Left hindlimb (tissue), 1 donor: Measurements from ENCODE around the gene APBB2.

ENCODE experiments used
- DNase-seq: peaks from one replicate; pipeline ENCODE4 v3.0.0-alpha.2; 2018

APBB2 gene

DNA sequence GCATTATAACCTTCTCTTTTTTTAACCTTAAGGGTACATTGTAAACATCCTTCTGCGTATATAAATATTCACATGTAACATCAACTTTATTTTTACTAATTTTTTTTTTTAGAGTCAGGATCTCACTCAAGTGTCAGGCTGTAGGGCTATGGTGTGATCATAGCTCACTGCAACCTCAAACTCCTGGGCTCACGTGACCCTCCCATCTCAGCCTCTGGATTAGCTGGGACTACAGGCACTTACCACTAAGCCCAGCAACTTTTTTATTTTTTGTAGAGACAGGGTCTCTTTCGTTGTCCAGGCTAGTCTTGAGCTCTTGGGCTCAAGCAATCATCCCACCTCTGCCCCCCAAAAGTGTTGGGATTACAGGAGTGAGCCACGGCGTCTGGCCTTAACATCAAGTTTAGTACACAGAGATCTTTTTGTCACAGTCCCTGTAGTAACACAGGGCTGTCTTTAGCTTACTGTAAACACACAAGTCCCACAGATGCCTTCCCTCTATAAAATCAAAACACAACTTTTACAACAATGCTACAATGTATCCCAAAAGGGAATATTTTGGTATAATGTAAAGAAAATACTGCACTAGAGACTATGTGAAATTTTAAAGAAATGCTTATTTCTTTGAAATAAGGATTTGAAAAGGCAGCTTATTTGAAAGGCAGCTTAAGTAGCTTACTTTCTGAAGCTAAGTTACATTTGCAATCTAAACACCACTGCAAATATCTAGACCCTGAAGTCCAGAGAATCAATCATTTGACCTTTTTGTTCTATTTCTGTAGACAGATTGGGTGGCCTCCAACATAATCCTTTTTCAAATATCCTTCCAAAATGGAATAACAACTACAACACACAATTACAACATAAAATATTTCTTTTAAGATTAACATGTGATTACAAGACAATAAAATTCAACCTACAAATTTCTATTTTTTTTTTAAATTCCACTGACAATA is 116.0 kb downstream of the APBB2 start:
- no peak for DNase-seq

DNA sequence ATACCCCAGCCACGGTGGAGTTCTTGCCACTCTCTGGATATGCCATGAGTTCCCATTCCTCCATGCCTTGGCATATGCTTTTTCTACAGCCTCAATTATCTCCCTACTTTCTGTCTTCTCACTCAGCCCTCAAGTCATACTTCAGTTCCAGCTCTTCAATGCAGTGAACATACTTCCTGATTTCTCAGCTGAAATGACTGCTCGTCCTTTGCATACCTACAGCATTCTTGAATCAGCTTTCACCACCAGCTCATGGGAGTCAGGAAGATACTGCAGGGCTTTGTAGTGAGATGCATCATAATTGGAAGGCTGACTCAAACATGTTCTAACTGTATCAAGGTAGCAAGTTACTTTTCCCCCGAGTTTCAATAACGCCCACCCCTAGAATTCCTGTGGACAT is 118.4 kb downstream of the APBB2 start:
- no peak for DNase-seq

DNA sequence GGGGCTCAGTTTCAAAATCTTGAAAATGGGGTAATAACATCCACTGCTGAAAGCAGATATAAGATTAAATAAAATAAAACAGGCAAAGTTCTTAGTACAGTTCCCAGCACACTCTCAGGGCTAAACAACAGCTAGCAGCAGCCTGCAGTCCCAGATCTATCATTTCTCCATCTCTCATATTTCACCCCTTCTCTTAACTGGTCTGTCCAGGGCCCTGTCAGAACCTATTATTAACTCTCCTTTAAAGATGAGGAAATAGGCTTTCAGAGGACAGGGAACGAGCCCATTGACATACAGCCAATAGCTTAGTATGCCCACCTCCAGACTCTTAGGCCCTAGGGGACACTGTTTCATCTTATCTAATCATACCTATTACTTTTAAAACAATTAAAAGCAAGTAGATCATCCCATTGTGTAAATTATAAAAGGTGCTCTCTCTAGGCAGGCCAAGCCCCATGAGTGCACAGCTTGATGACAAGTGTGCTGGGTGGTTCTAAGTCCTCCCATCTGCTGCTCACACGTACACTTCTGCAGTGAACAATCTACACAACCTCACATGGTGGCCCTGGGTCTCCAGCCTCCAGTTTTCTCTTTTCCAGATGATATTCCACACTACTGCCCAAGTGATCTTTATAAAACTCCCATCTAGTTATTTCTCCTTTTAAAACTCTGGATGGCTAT is 119.0 kb downstream of the APBB2 start:
- no peak for DNase-seq

DNA sequence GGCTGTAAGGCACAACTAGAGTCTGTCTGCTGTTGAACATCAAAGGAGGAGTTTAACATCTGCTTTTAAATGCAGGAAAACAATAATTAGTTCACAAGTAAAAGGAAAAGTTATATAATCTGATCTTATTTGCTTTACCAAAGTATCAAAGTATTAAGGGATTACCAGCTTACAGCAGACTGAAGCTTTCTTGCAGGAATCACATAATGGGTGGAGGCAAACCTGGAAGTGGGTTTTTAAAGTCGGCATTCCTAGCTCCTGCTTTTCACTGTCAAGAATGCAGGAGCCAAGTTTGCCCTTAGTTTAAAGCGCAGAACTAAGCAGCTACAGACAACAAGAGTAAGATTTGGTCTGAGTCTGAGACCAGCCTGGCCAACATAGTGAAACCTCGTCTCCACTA is 122.2 kb downstream of the APBB2 start:
- DNase-seq: no peak

DNA sequence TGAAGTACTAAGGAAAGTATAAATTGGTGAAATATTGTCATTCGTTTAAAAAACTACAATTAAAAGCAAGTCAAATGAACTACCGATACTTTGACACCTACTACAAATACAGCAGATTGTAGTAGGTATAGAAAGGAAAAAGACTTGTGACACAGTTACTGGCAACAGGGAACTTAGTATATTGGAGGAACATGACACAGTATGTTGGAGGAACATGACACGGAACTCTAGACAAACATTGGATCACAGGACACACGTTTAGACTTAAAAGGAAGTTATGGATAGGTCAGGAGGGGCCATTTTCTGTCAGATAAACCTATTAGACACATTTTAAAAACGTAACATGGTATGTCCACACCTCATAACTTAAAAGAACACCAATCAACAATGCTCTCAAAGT is 132.5 kb downstream of the APBB2 start:
- DNase-seq: no peak

DNA sequence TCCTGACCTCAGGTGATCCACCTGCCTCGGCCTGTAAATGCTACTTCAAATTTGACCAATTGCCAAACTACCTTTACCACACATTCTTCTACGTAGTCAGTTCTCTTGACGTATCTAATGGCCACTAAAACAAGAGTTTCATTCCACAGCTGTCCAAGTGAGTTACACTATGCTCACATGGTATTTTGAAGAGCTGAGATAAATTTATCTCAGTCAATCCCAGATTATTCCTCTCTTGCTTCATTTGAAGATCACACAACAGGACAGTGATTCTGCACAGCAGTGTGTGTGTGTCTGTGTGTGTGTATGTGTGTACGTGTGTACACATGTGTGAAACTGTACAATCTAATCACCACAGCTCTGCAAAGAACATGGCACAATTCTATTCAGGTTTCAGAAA is 133.4 kb downstream of the APBB2 start:
- DNase-seq: no peak

DNA sequence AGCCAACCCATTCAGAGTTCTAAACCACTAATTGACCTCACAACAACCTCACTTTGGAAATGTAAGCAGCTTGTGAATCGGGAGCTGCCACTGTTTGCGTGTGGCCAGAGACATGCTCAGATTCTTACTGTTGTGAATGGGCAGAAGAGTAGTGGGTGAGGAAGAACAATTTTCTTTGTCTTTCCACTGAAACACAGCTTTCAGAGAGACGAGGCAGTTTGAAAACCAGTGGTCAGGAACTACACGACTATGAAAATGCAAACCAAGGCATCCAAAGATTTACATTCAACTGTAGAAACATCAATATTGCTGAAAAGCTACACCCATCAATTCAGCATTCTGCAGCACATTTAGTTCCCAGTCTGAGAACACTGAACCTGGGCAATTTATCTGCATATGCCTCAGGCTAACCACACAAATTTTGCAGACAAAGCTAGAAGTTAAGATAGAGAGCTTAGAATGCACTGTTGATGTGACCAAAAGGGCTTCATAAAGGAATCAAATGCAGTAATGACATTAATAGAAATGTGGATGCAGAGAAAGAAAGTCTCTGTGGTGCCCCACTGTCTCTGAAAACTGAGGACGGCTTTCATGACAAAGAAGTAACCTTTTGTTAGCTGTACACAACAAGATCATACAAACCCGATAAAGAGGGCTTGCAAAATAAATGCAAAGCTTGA is 134.3 kb downstream of the APBB2 start:
- DNase-seq: no peak

DNA sequence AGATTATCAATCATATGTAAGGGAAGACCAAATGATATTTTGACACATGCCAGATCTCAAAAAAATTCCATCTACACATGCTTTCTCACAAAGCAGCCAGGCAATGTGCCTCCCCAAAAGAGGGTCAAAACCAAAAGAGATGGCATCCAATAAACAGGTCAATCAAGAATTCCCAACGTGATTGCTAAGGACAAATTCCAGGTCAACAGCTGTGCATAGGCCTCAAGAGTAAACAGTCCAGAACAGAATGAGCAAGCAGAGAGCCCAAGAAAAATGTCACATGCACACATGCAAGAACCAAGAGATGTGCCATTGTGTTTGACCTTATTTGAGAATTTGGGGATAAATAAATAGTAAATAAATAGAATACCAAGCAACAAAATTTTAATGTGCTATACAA is 136.7 kb downstream of the APBB2 start:
- DNase-seq: no peak

DNA sequence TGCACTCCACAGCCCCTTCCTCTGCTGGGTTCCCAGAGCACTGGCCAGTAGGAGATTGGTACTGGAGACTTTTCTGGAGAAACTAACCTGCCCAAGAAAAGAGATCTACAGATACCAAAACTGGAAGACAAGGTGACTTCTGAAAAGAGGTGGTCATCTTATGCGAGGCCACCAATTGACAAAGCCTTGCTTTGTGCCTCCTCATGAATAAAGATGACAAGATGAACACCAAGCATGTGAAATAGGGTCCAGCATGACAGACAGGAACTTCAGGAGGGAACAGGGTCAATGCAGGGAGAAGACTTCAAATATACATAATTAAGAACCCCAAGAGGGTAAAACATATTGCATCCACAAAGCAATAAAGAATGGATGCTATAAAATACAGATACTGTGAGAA is 137.9 kb downstream of the APBB2 start:
- DNase-seq: no peak

DNA sequence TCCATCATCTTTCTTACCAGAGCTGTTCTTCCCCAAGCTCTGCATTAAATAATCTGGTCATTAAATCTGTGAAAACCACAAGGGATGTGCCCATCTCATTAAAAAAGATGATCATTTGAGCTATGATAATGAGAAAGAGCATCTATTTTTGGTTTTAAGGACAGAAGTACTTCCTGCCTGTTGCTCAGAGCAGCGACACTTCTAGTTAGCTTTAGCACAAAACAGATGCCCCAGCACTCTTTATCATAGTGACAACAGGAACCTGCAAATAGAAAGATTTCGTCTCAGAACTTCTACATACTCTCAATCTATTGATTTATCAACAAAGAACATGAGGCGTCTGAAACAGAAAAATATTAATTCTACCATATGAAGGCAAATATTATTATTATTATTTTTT is 140.1 kb downstream of the APBB2 start:
- DNase-seq: no peak

DNA sequence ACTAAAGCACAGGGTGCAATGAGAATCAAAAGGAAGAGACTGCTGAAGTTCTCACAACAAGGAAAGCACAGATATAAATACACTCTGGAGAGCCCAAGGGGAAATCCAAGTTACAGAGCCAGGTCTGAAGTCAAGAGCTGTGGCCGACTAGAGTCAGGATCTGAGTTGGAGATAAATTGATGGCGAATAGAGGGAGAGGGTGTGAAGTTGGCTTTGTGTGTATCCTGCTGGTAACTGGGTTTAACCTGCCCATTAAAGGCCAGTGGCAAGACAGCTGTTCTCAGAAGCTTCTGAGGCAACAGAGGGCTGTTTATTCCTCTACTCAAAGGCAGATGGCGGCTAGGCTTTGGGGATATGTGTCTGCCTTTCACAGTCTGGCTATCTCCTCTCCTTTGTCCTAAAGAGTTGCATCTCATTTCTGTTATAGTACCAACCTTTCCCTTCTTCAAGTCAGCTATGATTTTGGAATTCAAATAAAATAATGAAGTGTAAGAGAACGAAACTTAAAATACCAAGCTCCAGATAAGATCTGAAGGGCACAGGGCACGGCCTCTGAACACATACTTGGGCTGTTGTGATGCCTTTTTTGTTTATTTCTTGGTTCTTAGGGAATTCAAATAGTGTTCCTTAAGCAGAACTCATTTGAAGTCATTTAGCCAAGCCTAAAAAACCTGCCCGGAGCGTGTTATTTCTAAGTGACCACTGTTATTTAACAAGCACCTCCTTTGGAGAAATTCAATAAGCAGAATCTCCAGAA is 142.1 kb downstream of the APBB2 start:
- no peak for DNase-seq

DNA sequence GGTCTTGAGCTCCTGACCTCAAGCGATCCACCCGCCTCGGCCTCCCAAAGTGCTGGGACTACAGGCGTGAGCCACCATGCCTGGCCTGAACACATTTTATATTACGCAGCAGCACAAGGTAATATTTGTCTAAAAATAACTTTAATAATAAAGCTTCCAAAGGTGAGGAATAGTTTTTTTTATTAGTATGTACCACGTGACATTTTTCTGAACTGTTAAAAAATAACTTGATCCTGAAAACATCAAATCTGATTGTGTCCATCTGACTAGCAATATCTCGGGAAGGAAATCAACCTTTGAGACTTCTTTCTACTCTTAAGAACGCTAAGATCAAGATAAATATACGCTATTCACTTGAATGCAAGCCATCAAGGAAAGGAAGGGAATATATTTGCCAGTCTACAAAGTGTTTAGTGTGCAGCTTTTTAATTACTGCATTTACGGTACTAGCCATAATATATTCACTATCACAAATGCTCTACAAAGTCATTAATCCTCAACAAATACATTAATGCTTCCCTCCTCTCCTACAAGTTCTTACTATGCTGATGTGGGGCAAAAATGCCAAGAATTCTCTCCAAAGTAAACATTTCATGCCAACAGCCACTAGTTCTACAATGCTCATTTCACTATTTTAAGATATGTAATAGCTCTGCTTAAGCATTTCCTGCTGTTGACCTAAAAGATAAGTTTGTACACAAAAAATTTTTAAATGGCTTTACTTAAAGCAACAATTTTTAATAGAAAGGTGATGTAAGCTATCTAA is 143.6 kb downstream of the APBB2 start:
- no peak for DNase-seq

DNA sequence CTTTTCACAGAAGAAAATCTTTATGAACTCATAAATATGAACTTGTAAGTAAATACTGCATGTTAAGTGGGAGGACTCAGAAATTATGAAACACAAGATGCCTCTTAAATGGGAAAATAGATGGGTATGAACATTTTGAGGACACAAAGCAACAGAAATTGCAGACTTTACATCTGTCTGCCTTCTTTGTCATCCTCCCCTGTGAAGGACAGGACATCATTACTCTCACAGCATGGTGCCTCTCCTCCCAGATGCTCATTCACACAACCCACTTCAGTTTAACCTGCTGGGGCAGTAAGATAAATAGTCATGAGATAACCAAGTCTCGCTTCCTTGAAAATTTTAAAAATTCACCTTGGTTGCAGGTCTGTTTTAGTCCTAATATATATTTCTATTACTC is 144.5 kb downstream of the APBB2 start:
- no peak for DNase-seq

DNA sequence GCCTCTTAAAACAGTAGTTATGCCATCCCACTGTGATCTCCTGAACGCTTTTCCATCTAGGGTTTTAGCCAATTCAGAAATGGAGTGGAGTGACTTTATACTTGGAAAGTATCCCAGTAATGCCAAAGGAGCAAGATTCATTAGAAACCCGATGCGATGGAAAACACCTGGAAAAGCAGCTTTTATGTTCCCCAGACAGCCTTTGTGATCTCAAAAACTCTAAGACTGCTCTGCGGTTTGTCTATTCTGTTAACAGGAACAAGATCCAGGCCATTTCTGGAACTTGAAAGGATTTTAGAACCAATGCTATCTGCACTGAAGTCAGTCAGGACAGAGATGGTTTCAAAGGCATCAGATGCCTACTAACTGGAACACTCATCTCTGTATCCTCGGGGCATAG is 145.1 kb downstream of the APBB2 start:
- DNase-seq: no peak

DNA sequence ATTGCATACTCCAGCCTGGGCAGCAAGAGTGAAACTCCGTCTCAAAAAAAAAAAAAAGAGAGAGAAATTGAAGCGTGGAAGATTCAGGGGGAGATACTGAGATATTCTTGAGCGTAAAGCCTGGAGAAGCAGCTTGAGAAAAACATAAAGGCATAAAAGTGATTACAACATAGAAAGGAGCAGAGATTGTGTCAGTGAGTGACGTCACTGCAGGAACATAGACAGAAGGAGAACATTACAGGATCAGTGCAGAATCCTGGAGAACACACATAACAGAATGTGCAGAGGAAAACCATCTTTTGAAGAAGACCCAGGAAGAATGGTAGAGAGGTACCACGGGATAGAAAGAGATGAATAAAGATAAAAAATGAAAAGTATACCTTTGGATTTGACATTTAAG is 147.0 kb downstream of the APBB2 start:
- DNase-seq: no peak

DNA sequence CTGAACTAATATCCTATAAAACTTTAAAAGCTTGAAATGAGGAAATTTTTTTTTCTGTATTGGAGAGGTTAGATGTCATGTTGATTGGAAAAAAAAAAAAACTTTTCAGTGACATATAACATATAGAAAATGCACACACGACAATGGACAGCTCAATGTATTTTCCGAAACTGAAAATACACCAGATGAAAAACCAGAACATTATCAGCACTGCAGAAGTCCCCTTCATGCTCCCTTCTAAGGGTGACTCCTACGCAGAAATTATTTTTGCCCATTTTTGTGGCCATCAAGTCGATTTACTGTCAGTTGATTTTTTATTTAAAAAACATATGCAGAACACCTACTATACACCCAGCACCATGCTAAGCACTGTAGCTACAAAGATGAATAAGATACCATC is 148.3 kb downstream of the APBB2 start:
- no peak for DNase-seq

DNA sequence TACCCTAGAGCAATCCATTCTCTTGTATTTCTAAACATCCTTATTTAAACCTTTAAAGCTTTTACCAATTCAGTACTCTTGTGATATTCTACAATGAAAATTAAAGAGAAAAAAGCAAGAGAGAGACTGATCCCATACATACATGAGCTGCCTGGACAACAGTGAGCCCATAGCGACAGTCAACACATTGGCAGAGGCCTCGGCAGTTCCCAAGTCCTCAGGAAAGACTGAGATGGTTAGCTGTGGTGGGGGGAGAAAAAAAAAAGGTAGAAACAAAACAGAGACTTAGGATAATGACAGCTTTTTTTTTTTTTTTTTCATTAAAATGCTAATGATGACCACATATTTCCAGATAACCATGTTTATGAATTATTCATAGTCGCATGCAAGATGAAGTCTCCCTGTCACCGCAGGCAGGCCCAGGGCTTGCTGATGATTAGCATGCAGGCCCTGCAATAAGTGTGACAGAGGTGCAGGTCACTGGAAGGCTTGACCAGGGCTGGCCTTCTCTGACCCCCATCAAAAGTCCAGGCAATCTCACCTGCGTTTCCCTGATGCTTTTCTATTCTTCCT is 148.8 kb downstream of the APBB2 start:
- DNase-seq: no peak

DNA sequence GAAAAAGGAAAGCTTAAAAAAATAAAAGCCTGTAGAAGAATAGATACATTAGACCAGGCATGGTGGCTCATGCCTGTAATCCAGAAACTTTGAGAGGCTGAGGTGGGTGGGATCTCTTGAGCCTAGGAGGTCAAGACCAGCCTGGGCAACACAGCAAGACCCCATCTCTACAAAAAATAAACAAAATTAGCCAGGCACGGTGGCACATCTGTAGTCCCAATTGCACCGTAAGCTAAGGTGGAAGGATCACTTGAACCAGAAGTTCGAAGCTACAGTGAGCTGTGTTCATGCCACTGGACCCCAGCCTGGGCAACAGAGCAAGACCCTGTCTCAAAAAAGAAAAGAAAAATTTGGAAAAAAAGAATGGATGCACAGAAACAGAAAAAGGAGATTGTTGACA is 149.4 kb downstream of the APBB2 start:
- no peak for DNase-seq

DNA sequence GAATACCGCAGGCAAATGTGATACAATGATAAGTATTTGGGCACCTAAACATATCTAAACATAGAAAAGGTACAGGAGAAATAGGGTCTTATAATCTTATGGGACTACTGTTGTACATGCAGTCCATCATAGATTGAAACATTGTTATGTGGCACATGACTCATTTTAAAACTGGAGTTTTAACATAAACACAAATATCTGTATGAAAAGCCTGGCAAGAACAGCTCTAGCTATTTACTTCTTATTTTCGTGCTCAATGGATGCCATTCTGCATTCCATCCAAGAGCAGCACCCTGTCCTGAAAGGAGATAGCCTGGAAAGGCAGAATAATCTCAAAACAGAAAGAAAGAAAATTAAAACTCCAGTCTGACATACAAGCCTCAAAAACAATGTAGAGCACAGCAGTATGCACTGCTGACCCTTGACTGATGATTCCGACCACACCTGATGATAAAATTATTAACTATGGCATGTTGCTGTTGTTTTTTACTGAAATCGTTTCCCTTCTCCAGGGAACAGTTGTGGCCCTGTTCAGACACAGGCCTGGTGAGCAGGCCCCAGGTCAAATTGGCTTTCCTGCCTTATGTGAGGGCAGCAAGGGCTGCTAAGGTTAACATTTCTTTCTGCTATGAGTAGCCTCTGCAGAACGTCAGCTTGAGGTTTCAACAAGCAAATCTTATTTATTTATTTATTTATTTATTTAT is 152.7 kb downstream of the APBB2 start:
- DNase-seq: no peak

DNA sequence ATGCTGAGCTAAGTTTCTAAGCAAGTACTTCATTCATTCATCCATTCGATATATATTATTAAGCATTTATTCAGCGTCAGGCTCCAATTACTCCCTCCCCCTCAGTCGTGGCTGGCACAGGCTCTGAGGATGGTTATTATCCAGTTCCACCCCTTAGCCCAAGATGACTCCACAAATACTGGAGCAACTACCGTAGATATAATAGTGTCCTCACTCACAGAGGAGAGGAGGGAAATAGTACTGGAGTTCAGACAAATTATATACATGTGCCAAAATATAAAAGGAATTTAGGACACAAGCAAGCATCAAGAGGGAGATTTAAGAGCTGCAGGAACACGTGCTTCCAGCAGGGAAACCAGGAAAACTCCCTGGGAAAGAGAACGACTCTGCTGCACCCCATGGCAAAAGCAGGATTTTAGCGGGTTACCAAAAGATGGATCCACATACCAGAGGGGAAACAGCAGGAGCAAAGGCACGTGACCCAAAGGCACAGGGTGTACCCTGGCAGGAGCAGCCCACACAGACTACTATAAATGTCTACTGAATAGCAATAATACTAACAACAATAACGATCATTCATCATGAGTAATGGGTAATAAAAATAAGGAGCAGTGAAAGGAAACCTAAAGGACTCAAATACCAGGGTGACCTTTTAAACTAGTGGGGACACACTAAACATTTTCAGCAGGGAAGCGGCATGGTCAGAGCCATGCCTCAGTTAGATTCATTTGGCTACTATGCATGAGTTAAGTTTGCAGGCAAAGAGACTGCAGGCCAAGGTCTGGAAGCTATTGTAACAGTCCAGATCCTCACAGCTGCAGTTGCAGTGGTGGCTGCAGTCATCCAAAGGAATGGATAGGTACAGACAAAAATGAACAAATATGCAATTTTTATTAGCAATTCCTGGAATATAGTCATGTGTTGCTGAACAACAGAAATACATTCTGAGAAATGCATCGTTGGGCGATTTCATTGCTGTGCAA is 153.7 kb downstream of the APBB2 start:
- DNase-seq: no peak
